SU-DHL-6 (cell line): ENCODE measurements around the gene STRA8.

Source experiments
- H2AFZ ChIP-seq: fragments of 200-600 bp; sonication (generic); 2 replicates; pipeline ENCODE4 v1.6.1; 2014; ENCODE audit warnings: low read depth, mild to moderate bottlenecking, moderate library complexity, mixed read lengths, antibody characterized with exemption, low read length; ENCODE audit not compliant: severe bottlenecking
- H3F3A ChIP-seq: fragments of 200-600 bp; shearing (Covaris generic); 2 replicates; pipeline ENCODE4 v1.6.0; 2016; ENCODE audit warnings: antibody characterized with exemption, mild to moderate bottlenecking; ENCODE audit not compliant: insufficient read depth
- H3K27ac ChIP-seq: fragments of 200-600 bp; sonication (generic); 2 replicates; pipeline ENCODE4 v1.5.1; 2016; ENCODE audit warnings: low read depth, mild to moderate bottlenecking, low read length, moderate library complexity, mixed read lengths
- H3K27me3 ChIP-seq: fragments of 200-600 bp; sonication (generic), shearing (Covaris generic); 2 replicates; pipeline ENCODE4 v1.6.0; 2014; ENCODE audit warnings: mild to moderate bottlenecking, low read length
- H3K36me3 ChIP-seq: fragments of 200-600 bp; sonication (generic); 2 replicates; pipeline ENCODE4 v1.6.1; 2014; ENCODE audit warnings: mild to moderate bottlenecking, low read length, mixed read lengths
- H3K4me2 ChIP-seq: fragments of 300-600, 200-600 bp; shearing (Covaris generic), sonication (generic); 2 replicates; pipeline ENCODE4 v1.6.0; 2014; ENCODE audit warnings: low read length, low read depth, mild to moderate bottlenecking; ENCODE audit not compliant: poor library complexity, severe bottlenecking
- H3K4me3 ChIP-seq: fragments of 200-600 bp; sonication (generic); 2 replicates; pipeline ENCODE4 v1.5.1; 2014; ENCODE audit warnings: antibody characterized with exemption, low read length, mild to moderate bottlenecking, mixed read lengths; ENCODE audit not compliant: insufficient read depth, poor library complexity, severe bottlenecking
- H3K79me2 ChIP-seq: fragments of 200-600 bp; sonication (generic); 2 replicates; pipeline ENCODE4 v1.6.1; 2014; ENCODE audit warnings: mild to moderate bottlenecking, low read length, moderate library complexity; ENCODE audit not compliant: insufficient read depth
- H3K9ac ChIP-seq: fragments of 200-600 bp; sonication (generic); 2 replicates; pipeline ENCODE4 v1.7.0; 2014; ENCODE audit warnings: mild to moderate bottlenecking, low read length
- H3K9me2 ChIP-seq: fragments of 200-600 bp; sonication (generic); replicated peaks from 2 replicates; pipeline ENCODE4 v1.6.1; 2014; ENCODE audit warnings: low read length; ENCODE audit not compliant: insufficient read depth
- H3K9me3 ChIP-seq: fragments of 200-600 bp; sonication (generic); 2 replicates; pipeline ENCODE4 v1.6.1; 2014; ENCODE audit warnings: low read length, mixed read lengths; ENCODE audit not compliant: insufficient read depth
- H4K20me1 ChIP-seq: fragments of 200-600 bp; sonication (generic); 2 replicates; pipeline ENCODE4 v1.6.1; 2014; ENCODE audit warnings: low read depth, mild to moderate bottlenecking, antibody characterized with exemption, low read length, moderate library complexity, mixed read lengths
- CTCF ChIP-seq: fragments of 200-600 bp; sonication (generic); IDR thresholded peaks from one replicate; pipeline ENCODE4 v1.5.1; 2017; ENCODE audit warnings: antibody characterized with exemption, mild to moderate bottlenecking, low read length, moderate library complexity; ENCODE audit not compliant: insufficient read depth, poor library complexity, severe bottlenecking
- EZH2phosphoT487 ChIP-seq: fragments of 200-600 bp; sonication (generic), shearing (Covaris generic); conservative IDR thresholded peaks from 2 replicates; pipeline ENCODE4 v1.6.1; 2018; ENCODE audit warnings: mild to moderate bottlenecking, antibody characterized with exemption, low read length, moderate library complexity, mixed read lengths

The STRA8 gene

DNA sequence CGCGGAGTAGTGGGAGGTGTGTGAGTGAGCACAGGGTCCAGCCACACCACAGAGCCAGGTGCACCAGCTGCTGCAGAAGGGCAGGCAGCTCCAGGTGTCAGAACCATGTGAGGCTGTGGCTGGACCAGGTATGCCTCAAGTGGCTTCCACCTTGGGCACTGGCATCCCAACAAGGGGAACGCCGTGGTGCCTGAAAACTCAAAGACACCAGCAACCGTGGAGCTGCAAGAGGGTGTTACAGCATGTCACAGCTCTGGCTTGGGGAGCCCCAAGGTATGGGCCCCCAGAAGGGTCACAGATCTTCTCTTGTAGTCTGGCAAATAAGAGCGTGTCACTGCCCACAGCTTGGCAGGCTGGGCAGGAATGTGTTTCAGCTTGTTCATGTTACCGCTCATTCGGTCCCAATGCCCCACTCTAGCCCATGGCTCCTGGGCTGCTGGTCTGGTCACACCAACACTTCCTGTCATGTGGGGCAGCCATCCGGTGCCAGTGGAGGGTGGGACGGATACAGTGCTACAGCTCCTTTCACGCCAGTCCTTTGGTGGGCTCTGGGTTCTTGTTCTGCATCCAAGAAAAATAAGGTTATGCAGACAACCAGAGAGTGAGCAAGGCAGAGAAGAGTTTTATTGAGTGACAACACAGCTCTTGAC is 29.8 kb downstream of the STRA8 start:
- H3K9ac ChIP-seq: no peak overlapping the region
- H3K79me2 ChIP-seq: no peaks in the 10 kb centered on the region
- no peak overlapping the region for H3K4me2 ChIP-seq
- H3K36me3 ChIP-seq: no peaks in the 10 kb centered on the region
- no peaks in the 10 kb centered on the region for H3K9me2 ChIP-seq
- no peaks in the 10 kb centered on the region for H3F3A ChIP-seq
- H3K4me3 ChIP-seq: no peak overlapping the region
- peaks cover 20% of the 10 kb centered on the region; the same call in 1 of the 2 replicates for H3K9me3 ChIP-seq
- no peak overlapping the region for H2AFZ ChIP-seq
- TF ChIP-seq CTCF (no peak), EZH2phosphoT487 (no peak)
- H3K27me3 ChIP-seq: no peaks in the 10 kb centered on the region
- no peaks in the 10 kb centered on the region for H4K20me1 ChIP-seq
- no peak overlapping the region for H3K27ac ChIP-seq

DNA sequence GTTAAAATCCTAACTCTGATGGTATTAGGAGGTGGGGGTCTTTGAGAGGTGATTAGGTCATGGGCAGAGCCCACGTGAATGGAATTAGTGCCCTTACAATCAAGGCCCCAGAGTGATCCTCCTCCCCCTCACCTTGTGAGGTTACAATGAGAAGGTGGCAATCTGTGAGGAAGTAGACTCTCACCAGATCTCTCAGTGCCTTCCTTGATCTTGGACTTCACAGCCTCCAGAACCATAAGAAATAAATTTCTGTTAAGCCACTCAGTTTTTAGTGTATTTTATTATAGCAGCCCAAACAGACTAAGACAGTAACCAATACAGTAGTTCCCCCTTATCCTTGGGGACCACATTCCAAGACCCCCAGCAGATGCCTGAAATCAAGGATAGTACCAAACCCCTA is 32.0 kb downstream of the STRA8 start:
- no peaks in the 10 kb centered on the region for H3K9me2 ChIP-seq
- no peaks in the 10 kb centered on the region for H3K36me3 ChIP-seq
- no peak overlapping the region for H2AFZ ChIP-seq
- H3K27ac ChIP-seq: no peak overlapping the region
- no peak overlapping the region for H3K9ac ChIP-seq
- no peaks in the 10 kb centered on the region for H3K27me3 ChIP-seq
- TF ChIP-seq CTCF (no peak), EZH2phosphoT487 (no peak)
- H3K79me2 ChIP-seq: no peaks in the 10 kb centered on the region
- peaks cover 20% of the 10 kb centered on the region; the same call in 1 of the 2 replicates for H3K9me3 ChIP-seq
- H4K20me1 ChIP-seq: no peaks in the 10 kb centered on the region
- no peak overlapping the region for H3K4me3 ChIP-seq
- no peaks in the 10 kb centered on the region for H3F3A ChIP-seq
- no peak overlapping the region for H3K4me2 ChIP-seq

DNA sequence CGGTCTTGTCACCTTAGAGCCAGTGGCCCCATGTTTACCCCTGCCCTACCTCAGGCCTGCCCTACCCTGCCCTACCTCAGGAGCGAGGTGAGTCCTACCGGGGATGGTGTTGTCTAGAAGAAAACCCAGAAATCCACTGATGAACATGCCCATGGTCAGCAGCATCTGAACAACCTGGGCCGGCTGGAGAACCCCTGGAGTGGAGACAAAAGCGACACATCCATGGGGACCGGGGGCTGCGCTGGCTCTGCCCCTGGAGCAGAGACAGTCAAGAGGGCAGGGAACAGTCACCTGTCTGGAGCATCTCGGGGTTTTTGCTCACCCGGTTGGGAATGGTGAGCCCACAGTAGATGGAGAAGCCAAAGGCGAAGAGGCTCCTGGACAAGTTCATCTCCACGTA is 36.3 kb downstream of the STRA8 start:
- Histone ChIP-seq H3K79me2 (no peaks in the 10 kb centered on the region), H3K9ac (no peak overlapping the region), H3K4me3 (no peak overlapping the region), H2AFZ (no peak overlapping the region), H3K36me3 (no peaks in the 10 kb centered on the region), H3K9me3 (no peaks in the 10 kb centered on the region), H3F3A (no peaks in the 10 kb centered on the region), H3K9me2 (no peaks in the 10 kb centered on the region), H3K27ac (no peak overlapping the region), H3K4me2 (no peak overlapping the region), H4K20me1 (no peaks in the 10 kb centered on the region), H3K27me3 (no peaks in the 10 kb centered on the region)
- no peak for TF ChIP-seq EZH2phosphoT487
- TF ChIP-seq CTCF: no peak
